Measurements from ENCODE around the gene HS2ST1.
"Not testable (repeated sequence)": the region's sequence is repeated elsewhere in the genome, so short reads cannot be mapped to it uniquely, and the experiment has no call there.

Gene HS2ST1

DNA sequence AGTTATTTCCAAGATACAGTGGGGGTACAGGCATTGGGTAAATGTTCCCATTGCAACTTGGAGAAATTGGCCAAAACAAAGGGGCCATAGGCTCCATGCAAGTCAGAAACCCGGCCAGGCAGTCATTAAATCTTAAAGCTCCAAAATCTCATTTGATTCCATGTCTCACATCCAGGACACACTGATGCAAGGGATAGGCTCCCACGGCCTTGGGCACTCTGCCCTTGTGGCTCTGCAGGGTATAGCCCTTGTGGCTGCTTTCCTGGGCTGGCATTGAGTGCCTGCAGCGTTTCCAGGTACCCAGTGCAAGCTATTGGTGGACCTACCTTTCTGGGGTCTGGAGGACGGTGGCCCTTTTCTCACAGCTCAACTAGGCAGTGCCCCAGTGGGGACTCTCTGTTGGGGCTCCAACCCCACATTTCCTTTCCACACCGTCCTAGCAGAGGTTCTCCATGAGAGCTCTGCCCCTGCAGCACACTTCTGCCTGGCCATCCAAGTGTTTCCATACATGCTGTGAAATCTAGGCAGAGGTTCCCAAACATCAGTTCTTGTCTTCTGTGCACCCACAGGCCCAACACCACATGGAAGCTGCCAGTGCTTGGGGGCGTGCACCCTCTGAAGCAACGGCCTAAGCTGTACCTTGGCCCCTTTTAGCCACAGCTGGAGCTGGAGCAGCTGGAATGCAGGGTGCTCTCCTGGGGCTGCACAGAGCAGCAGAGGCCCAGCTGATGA is 67.2 kb downstream of the HS2ST1 start:
- Histone ChIP-seq H3K36me3 (ENCODE audit: control insufficient read depth in 2 of 2, insufficient read depth in 1 of 2, low read length in 2 of 2) (no peaks in the 10 kb centered on the region), H3K4me3 (ENCODE audit: low read depth, low read length) (no peak overlapping the region), H3K9me3 (ENCODE audit: control insufficient read depth, insufficient read depth, low read depth, low read length) (no peaks in the 10 kb centered on the region), H3K4me1 (ENCODE audit: control insufficient read depth, insufficient read depth, low read length) (no peaks in the 10 kb centered on the region), H3K27ac (ENCODE audit: extremely low read depth, low read depth, low read length) (no peak overlapping the region)
- ChIA-PET CTCF (interaction anchor here (0.6 kb wide), 1 partner anchor 278 kb away, joined by 3 read pairs; the partner anchor contains the start of gene SH3GLB1), POLR2A (no interaction called here)
- TF ChIP-seq, protein P1, sequence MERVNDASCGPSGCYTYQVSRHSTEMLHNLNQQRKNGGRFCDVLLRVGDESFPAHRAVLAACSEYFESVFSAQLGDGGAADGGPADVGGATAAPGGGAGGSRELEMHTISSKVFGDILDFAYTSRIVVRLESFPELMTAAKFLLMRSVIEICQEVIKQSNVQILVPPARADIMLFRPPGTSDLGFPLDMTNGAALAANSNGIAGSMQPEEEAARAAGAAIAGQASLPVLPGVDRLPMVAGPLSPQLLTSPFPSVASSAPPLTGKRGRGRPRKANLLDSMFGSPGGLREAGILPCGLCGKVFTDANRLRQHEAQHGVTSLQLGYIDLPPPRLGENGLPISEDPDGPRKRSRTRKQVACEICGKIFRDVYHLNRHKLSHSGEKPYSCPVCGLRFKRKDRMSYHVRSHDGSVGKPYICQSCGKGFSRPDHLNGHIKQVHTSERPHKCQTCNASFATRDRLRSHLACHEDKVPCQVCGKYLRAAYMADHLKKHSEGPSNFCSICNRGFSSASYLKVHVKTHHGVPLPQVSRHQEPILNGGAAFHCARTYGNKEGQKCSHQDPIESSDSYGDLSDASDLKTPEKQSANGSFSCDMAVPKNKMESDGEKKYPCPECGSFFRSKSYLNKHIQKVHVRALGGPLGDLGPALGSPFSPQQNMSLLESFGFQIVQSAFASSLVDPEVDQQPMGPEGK (tag by site-specific recombination; IDR thresholded peaks at IDR 0.05): no peak
- peak; percentile 28; the same call in 1 of the 2 replicates for TF ChIP-seq ZIC2 (tag by site-specific recombination; IDR thresholded peaks at IDR 0.05)
- TF ChIP-seq, protein P2, sequence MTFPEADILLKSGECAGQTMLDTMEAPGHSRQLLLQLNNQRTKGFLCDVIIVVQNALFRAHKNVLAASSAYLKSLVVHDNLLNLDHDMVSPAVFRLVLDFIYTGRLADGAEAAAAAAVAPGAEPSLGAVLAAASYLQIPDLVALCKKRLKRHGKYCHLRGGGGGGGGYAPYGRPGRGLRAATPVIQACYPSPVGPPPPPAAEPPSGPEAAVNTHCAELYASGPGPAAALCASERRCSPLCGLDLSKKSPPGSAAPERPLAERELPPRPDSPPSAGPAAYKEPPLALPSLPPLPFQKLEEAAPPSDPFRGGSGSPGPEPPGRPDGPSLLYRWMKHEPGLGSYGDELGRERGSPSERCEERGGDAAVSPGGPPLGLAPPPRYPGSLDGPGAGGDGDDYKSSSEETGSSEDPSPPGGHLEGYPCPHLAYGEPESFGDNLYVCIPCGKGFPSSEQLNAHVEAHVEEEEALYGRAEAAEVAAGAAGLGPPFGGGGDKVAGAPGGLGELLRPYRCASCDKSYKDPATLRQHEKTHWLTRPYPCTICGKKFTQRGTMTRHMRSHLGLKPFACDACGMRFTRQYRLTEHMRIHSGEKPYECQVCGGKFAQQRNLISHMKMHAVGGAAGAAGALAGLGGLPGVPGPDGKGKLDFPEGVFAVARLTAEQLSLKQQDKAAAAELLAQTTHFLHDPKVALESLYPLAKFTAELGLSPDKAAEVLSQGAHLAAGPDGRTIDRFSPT (tag by site-specific recombination; IDR thresholded peaks at IDR 0.05): no peak

DNA sequence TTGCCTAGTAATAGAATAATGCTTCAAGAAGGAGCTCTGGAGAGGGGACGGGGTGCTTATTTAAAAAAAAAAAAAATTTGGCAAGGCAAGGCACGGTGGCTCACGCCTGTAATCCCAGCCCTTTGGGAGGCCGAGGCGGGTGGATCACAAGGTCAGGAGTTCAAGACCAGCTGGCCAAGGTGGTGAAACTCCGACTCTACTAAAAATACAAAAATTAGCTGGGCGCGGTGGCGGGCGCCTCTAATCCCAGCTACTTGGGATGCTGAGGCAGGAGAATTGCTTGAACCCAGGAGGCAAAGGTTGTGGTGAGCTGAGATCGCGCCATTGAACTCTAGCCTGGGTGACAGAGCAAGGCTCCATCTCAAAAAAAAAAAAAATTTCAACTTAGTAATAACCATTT is 69.2 kb downstream of the HS2ST1 start:
- H3K27ac ChIP-seq (ENCODE audit: extremely low read depth, low read depth, low read length); H3K36me3 ChIP-seq (ENCODE audit: control insufficient read depth in 2 of 2, insufficient read depth in 1 of 2, low read length in 2 of 2); H3K4me3 ChIP-seq (ENCODE audit: low read depth, low read length); H3K4me1 ChIP-seq (ENCODE audit: control insufficient read depth, insufficient read depth, low read length); H3K9me3 ChIP-seq (ENCODE audit: control insufficient read depth, insufficient read depth, low read depth, low read length); POLR2A ChIA-PET: not testable (repeated sequence)
- CTCF ChIA-PET: interaction anchor here (0.7 kb wide), 1 partner anchor 41 kb away, joined by 5 read pairs; no protein-coding TSS in a partner anchor

DNA sequence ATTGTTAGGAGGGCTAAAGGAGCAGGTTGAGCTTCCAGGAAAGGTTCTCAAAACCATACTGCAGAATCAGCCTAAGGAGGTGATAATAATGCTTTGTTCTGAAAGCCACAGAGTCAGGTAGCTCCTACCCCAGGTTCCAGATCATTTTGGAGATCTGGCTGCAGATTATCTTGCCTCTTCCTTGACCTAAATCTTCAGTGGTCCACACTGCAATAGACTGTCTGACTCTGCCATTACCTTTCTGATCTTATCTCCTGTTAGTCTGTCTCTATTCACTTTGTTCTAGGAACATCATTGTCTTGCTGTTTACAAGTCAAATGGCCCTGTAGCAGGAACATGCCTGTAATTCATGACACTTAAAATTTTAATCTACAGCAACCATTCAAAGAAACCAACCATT is 73.0 kb downstream of the HS2ST1 start:
- ChIA-PET POLR2A (no interaction called here), CTCF (no interaction called here)
- peaks cover 4% of the 10 kb centered on the region; the same call in 1 of the 2 replicates for H3K4me1 ChIP-seq (ENCODE audit: control insufficient read depth, insufficient read depth, low read length)
- no peak overlapping the region for H3K4me3 ChIP-seq (ENCODE audit: low read depth, low read length)
- no peaks in the 10 kb centered on the region for H3K36me3 ChIP-seq (ENCODE audit: control insufficient read depth in 2 of 2, insufficient read depth in 1 of 2, low read length in 2 of 2)
- H3K9me3 ChIP-seq (ENCODE audit: control insufficient read depth, insufficient read depth, low read depth, low read length): no peaks in the 10 kb centered on the region
- H3K27ac ChIP-seq (ENCODE audit: extremely low read depth, low read depth, low read length): no peak overlapping the region
- TF ChIP-seq ZNF600 (tag by site-specific recombination; IDR thresholded peaks at IDR 0.05) (no peak), ZNF558 (tag by site-specific recombination; IDR thresholded peaks at IDR 0.05) (no peak), ZNF660 (tag by site-specific recombination; IDR thresholded peaks at IDR 0.05) (no peak), ZNF521 (tag by site-specific recombination; IDR thresholded peaks at IDR 0.05) (no peak), GLI2 (tag by site-specific recombination; IDR thresholded peaks at IDR 0.05; ENCODE audit: borderline replicate concordance, low read depth) (no peak), ZNF214 (tag by site-specific recombination; IDR thresholded peaks at IDR 0.05; ENCODE audit: borderline replicate concordance) (no peak), ZNF777 (tag by site-specific recombination; IDR thresholded peaks at IDR 0.05; ENCODE audit: borderline replicate concordance) (no peak), ZNF133 (tag by site-specific recombination; IDR thresholded peaks at IDR 0.05) (no peak), ZFP41 (tag by site-specific recombination; IDR thresholded peaks at IDR 0.05; ENCODE audit: borderline replicate concordance) (no peak), HOXD13 (CRISPR knock-in tag; IDR thresholded peaks at IDR 0.05; ENCODE audit: borderline replicate concordance) (no peak), ZNF529 (tag by site-specific recombination; IDR thresholded peaks at IDR 0.05; ENCODE audit: insufficient replicate concordance) (no peak), ZNF112 (tag by site-specific recombination; IDR thresholded peaks at IDR 0.05) (no peak)
- TF ChIP-seq, protein P3, sequence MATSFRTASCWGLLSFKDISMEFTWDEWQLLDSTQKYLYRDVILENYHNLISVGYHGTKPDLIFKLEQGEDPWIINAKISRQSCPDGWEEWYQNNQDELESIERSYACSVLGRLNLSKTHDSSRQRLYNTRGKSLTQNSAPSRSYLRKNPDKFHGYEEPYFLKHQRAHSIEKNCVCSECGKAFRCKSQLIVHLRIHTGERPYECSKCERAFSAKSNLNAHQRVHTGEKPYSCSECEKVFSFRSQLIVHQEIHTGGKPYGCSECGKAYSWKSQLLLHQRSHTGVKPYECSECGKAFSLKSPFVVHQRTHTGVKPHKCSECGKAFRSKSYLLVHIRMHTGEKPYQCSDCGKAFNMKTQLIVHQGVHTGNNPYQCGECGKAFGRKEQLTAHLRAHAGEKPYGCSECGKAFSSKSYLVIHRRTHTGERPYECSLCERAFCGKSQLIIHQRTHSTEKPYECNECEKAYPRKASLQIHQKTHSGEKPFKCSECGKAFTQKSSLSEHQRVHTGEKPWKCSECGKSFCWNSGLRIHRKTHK (tag by site-specific recombination; IDR thresholded peaks at IDR 0.05): no peak
- TF ChIP-seq, protein P4, sequence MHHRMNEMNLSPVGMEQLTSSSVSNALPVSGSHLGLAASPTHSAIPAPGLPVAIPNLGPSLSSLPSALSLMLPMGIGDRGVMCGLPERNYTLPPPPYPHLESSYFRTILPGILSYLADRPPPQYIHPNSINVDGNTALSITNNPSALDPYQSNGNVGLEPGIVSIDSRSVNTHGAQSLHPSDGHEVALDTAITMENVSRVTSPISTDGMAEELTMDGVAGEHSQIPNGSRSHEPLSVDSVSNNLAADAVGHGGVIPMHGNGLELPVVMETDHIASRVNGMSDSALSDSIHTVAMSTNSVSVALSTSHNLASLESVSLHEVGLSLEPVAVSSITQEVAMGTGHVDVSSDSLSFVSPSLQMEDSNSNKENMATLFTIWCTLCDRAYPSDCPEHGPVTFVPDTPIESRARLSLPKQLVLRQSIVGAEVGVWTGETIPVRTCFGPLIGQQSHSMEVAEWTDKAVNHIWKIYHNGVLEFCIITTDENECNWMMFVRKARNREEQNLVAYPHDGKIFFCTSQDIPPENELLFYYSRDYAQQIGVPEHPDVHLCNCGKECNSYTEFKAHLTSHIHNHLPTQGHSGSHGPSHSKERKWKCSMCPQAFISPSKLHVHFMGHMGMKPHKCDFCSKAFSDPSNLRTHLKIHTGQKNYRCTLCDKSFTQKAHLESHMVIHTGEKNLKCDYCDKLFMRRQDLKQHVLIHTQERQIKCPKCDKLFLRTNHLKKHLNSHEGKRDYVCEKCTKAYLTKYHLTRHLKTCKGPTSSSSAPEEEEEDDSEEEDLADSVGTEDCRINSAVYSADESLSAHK (tag by site-specific recombination; IDR thresholded peaks at IDR 0.05): no peak
- TF ChIP-seq, protein P5, sequence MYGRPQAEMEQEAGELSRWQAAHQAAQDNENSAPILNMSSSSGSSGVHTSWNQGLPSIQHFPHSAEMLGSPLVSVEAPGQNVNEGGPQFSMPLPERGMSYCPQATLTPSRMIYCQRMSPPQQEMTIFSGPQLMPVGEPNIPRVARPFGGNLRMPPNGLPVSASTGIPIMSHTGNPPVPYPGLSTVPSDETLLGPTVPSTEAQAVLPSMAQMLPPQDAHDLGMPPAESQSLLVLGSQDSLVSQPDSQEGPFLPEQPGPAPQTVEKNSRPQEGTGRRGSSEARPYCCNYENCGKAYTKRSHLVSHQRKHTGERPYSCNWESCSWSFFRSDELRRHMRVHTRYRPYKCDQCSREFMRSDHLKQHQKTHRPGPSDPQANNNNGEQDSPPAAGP (tag by site-specific recombination; IDR thresholded peaks at IDR 0.05): no peak
